ENCODE measurements around the gene MED10.
A peak's percentile ranks its signal among the peaks of the same experiment; 100 is the strongest.

MED10 gene

GRCh38 chr5:6348476-6349000 lies 29.8 kb downstream of the MED10 start:
- DNase-seq: no peak

GRCh38 chr5:6347673-6348072 lies 30.7 kb downstream of the MED10 start:
- no peak for DNase-seq

GRCh38 chr5:6347165-6347564 lies 31.2 kb downstream of the MED10 start:
- DNase-seq: no peak

GRCh38 chr5:6344593-6344989 lies 33.8 kb downstream of the MED10 start:
- DNase-seq: no peak

- DNase-seq: no peak
Observed at GRCh38 chr5:6343951-6344592, 34.3 kb downstream of the MED10 start.

- DNase-seq: peak; percentile 97
Observed at GRCh38 chr5:6342689-6343315, 35.5 kb downstream of the MED10 start.

GRCh38 chr5:6340100-6340499 lies 38.2 kb downstream of the MED10 start:
- no peak for DNase-seq

- DNase-seq: no peak
Observed at GRCh38 chr5:6338871-6339270, 39.5 kb downstream of the MED10 start.

- no peak for DNase-seq
Observed at GRCh38 chr5:6338135-6338534, 40.2 kb downstream of the MED10 start.

- DNase-seq: no peak
Observed at GRCh38 chr5:6333182-6333905, 45.0 kb downstream of the MED10 start.

- DNase-seq: no peak
Observed at GRCh38 chr5:6328173-6328572, 50.2 kb downstream of the MED10 start.

GRCh38 chr5:6326776-6327175 lies 51.6 kb downstream of the MED10 start:
- DNase-seq: no peak

GRCh38 chr5:6322163-6322713 lies 56.1 kb downstream of the MED10 start:
- no peak for DNase-seq

All from NCI-H510A treated with DMSO at 0.1 percent for 48 hours (cell line).